ENCODE measurements around the gene BACH2. TPM values are rescaled to one million over a fixed set of nuclear protein-coding genes. Genes with fewer than 3 reads are reported as not detected.

Gene BACH2
- polyA plus RNA-seq, 1 donor: 4.9 TPM

GRCh38 chr6:89941763-89942497 lies 354.7 kb downstream of the BACH2 start:
- DNase-seq (ENCODE audit: low read depth): no peak

GRCh38 chr6:89941031-89941762 lies 355.4 kb downstream of the BACH2 start:
- no peak for DNase-seq (ENCODE audit: low read depth)

DNA sequence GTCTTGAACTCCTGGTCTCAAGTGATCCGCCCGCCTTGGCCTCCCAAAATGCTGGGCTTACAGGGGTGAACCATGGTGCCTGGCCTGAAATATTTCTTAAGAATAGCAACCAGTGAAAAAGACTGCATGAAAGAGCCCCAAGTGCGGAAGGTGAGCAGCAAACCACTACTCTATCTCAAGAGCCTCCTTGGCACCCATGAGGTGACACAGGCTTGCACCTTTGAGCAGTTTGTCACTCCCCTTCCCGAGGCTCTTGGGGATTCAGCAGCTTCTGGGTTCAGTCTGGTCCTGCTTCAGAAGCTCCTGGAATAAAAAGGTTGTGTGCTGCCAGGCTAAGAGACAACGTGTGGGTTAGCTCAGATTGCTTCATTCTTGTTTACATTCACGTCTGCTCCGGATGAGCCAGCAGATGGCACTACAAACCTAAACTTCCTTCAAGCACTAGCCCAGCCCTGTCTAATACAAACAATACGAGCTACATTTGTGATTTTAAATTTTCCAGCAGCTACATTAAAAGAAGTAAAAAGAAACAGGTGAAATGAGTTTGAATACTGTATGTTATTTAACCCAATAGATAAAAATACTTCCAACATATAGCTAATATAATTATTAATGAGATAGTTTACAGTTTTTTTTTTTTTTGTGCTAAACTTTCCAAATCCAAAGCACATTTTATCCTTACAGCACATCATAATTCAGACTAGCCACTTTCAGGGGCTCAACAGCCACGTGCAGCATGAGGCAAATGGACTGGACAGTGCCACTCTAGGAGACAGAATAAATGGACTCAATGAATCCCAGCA lies 356.2 kb downstream of the BACH2 start:
- DNase-seq (ENCODE audit: low read depth): peak; percentile 64

DNA sequence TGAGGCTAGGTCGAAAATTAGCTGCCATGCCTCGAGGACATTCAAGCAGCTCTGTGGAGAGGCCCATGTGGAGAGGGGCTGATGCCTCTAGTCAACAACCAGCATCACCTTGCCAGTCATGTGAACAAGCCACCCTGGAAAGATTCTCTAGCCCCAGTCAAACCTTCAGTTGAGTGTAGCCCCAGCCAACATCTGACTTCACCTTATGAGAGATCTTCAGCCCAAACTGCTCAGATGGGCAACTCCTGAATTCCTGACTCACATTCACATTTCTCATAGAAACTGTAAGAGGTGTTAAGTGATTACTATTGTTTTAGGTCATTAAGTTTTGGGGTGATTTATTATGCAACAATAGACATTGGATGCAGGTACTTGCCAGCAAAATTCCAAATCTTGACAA lies 357.5 kb downstream of the BACH2 start:
- DNase-seq (ENCODE audit: low read depth): no peak

DNA sequence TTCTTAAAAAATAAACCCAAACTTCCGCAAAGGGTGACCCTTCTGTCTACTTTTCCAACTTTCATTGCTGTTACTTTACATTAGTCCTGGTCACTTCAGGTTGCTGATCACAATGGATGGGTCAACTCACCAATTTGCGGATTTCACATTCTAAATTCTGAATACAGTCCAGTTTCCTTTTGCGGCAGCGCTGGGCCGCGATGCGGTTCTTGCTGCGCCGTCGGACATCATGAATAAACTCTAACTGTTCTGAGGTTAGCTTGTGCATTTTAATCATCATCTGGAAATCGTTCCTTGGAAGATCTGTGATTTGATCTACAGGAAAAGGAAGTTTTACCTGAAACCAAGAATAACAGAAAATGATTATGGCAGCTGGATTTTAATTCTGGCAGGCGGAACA lies 358.6 kb downstream of the BACH2 start:
- no peak for DNase-seq (ENCODE audit: low read depth)

- DNase-seq (ENCODE audit: low read depth): no peak
Observed at GRCh38 chr6:89936177-89936576, 360.5 kb downstream of the BACH2 start.

DNA sequence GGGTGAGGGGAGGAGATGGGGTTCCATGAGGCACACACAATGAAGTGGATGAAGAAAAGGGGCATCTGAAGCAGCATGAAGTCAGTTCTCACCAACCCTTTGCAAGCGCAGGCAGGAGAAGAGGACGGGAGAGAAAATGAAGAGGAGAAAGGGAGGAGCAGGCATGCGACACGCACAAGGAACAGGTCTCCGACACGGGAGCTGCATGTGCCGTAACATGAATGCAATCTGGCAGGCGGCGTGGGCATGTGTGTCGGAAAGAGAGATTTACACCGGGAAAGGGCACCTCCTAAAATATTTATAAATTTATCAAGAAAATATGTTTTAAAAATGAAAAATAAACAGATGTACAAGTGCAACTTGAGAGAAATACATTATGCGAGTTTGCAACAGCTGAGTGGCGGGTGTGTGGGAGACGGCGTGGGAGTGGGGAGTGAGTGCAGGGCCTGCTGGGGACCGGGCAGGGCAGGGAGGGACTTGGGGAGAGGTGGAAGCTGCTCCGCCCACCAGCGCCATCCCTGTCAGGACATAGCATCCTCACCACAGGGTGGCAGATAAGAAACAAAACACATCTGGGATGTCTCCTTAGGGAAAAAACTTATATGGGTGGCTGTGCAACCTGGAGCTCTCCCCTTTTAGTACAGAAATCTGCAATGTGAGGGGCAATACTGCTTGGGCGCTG lies 361.8 kb downstream of the BACH2 start:
- no peak for DNase-seq (ENCODE audit: low read depth)

DNA sequence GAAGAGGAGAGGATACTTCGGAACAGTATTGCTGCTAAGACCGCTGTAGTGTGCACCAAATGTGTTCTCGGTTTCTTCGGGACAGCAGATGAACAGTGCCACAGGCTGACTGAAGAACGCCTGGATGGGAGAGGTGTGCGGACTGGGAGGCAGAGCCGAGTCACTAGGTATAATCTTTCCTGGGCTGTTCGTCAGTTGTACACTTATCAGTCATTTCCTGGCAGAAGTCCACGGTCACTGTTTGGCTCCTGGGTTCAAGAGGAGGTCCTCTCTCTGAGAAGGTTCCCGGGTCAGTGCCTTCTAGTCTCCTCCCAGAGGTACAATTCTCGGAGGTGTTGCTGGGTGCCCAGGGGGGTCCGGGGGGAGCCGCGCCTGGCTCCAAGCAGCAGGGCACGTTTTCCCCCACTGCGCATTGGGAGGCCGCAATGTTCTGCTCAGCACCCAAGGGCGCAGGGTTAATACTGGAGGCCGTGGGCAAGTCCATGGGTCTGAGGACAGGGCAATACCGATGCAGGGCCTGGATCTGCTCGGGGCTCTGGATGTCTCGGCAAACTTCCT lies 364.3 kb downstream of the BACH2 start:
- no peak for DNase-seq (ENCODE audit: low read depth)

- no peak for DNase-seq (ENCODE audit: low read depth)
Observed at GRCh38 chr6:89930789-89931188, 365.9 kb downstream of the BACH2 start.

GRCh38 chr6:89928604-89929003 lies 368.0 kb downstream of the BACH2 start:
- no peak for DNase-seq (ENCODE audit: low read depth)

DNA sequence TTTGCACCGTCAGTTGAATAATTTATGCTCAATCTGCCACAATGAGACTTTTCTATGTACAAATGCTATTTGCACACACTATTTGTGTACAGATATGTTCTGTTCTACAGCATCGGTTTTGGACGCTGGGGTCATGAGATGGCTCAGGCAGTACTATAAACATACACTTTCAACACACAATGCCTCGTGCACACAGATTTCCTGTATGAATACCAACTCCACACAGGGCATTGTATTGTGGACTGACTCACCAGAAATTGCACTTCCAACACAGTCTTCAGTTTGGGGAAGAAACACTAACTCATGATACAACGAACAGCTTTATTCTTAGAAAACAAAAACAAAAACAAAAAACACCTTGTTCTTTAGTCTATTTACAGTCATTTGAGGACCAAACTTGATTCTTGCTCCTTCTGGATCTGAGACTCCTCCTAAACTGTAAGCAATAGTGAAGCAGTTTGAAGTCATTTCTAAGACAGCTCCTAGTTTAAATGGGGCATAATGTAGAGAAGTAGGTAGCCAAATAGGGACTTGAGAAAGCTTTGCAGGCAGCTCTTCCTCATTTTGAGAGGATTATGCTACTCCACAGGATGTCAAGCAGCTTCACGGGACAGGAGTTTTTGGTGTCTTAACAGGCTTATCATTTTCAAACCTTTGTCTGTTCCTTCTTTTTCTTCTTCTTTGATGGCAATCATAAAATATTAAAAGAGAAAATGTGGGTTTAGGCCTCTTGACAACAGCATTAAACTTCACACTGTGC lies 368.7 kb downstream of the BACH2 start:
- DNase-seq (ENCODE audit: low read depth): no peak

GRCh38 chr6:89927264-89927663 lies 369.4 kb downstream of the BACH2 start:
- DNase-seq (ENCODE audit: low read depth): no peak

DNA sequence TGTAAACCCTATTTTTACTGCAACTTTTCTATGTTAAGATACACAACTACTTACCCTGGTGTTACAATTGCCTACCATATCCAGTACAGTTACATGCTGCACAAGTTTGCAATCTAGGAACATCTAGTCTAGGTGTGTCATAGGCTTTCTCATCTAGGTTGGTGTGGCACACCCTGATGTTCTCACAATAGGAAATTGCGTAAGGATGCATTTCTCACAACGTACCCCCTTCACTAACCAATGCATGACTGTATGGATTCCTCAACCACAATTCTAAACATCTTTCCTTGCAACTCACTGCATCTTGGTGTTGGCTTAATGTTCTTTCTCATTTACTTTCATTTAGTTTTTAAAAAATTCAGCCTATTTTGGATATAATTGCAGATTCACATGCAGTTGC lies 370.8 kb downstream of the BACH2 start:
- no peak for DNase-seq (ENCODE audit: low read depth)

GRCh38 chr6:89924231-89924630 lies 372.4 kb downstream of the BACH2 start:
- DNase-seq (ENCODE audit: low read depth): no peak

DNA sequence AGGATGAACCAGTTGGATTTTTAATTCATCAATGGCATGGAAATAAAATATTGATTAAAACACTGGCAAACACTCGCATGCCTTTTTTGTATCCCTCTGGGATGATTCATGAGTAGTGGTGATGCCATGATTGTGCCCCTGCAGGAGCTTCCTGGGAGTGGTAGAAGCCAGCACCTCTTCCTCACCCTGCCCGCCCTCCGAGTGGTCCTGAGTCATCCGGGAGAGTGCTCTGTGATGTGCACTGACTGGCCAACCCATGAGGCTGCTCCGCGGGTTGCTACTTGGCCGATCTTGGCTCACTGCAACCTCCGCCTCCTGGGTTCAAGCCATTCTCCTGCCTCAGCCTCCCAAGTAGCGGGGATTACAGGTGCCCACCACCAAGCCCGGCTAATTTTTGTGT lies 375.0 kb downstream of the BACH2 start:
- DNase-seq (ENCODE audit: low read depth): no peak

GRCh38 chr6:89921197-89921596 lies 375.4 kb downstream of the BACH2 start:
- DNase-seq (ENCODE audit: low read depth): no peak

GRCh38 chr6:89917801-89918366 lies 378.8 kb downstream of the BACH2 start:
- DNase-seq (ENCODE audit: low read depth): no peak

GRCh38 chr6:89917216-89917615 lies 379.4 kb downstream of the BACH2 start:
- no peak for DNase-seq (ENCODE audit: low read depth)

DNA sequence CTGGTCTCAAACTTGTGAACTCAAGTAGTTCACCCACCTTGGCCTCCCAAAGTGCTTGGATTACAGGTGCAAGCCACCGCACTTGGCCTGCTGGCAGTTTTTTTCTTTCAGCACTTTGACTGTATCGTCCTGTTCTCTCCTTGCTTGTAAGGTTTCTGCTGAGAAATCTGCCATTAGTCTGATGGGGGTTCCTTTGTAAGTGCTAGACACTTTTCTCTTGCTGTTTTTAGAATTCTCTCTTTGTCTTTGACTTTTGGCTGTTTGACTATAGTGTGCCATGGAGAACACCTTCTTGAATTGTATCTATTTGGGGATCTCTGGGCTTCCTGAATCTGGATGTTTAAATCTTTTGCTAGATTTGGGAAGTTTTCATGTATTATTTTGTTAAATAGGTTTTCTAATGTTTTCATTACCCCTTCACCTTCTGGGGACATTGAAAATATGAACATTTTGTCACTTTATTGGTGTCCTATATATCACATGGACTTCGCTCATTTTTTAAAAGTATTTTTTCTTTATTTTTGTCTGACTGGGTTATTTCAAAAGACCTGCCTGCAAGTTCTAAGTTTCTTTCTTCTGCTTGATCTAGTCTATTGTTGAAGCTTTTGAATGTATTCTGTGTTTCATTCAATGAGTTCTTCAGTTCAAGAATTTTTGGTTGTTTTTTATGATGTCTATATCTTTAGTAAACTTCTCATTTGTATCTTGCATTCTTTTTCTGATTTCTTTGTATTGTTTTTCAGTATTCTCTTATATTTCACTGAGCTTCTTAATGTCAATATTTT lies 380.3 kb downstream of the BACH2 start:
- no peak for DNase-seq (ENCODE audit: low read depth)

- no peak for DNase-seq (ENCODE audit: low read depth)
Observed at GRCh38 chr6:89910902-89911240, 385.8 kb downstream of the BACH2 start.

Measured in forelimb muscle (tissue), 1 donor.